ENCODE data around the gene KCNN3.

KCNN3 gene

DNA sequence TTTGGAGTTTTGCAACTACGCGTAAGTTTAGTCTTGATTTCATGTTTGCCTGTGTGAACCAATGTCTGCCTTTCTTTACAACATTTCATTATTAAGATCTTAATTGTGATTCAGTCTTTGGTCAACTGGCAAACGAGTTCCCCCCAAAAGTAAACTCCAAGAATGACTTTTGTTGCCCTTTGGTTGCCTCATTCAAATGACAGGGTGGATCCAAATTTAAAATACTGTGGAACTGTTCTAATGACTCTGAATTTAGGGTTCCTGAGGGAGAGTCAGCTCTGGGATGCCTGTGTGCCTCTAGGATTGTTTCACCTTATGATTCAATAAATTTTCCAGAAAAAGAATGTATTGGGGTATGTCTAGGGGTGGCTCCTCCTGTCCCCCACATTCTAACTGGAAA, 105.3 kb downstream of the KCNN3 start:
- H3K4me1 ChIP-seq (ENCODE audit: control insufficient read depth, insufficient read depth, low read length) = peaks cover 5% of the 10 kb centered on the region
- POLR2A ChIA-PET = no interaction called here
- CTCF ChIA-PET = interaction anchor here (0.6 to 1.4 kb wide), 3 partner anchors 38 to 98 kb away, joined by 3 to 4 read pairs (median 4); no protein-coding TSS in a partner anchor
- no peak overlapping the region for H3K4me3 ChIP-seq (ENCODE audit: low read depth, low read length)
- TF ChIP-seq SP2 (tag by site-specific recombination; IDR thresholded peaks at IDR 0.05) = no peak
- no peak for TF ChIP-seq TCF7L2 (IDR thresholded peaks at IDR 0.05; ENCODE audit: borderline replicate concordance, low read depth, low read length)
- no peak for TF ChIP-seq ZNF23 (tag by site-specific recombination; IDR thresholded peaks at IDR 0.05; ENCODE audit: borderline replicate concordance)
- no peak for TF ChIP-seq ZNF558 (tag by site-specific recombination; IDR thresholded peaks at IDR 0.05)
- TF ChIP-seq ZNF707 (tag by site-specific recombination; IDR thresholded peaks at IDR 0.05) = no peak
- TF ChIP-seq KLF8 (tag by site-specific recombination; IDR thresholded peaks at IDR 0.05) = no peak
- TF ChIP-seq, protein P1, sequence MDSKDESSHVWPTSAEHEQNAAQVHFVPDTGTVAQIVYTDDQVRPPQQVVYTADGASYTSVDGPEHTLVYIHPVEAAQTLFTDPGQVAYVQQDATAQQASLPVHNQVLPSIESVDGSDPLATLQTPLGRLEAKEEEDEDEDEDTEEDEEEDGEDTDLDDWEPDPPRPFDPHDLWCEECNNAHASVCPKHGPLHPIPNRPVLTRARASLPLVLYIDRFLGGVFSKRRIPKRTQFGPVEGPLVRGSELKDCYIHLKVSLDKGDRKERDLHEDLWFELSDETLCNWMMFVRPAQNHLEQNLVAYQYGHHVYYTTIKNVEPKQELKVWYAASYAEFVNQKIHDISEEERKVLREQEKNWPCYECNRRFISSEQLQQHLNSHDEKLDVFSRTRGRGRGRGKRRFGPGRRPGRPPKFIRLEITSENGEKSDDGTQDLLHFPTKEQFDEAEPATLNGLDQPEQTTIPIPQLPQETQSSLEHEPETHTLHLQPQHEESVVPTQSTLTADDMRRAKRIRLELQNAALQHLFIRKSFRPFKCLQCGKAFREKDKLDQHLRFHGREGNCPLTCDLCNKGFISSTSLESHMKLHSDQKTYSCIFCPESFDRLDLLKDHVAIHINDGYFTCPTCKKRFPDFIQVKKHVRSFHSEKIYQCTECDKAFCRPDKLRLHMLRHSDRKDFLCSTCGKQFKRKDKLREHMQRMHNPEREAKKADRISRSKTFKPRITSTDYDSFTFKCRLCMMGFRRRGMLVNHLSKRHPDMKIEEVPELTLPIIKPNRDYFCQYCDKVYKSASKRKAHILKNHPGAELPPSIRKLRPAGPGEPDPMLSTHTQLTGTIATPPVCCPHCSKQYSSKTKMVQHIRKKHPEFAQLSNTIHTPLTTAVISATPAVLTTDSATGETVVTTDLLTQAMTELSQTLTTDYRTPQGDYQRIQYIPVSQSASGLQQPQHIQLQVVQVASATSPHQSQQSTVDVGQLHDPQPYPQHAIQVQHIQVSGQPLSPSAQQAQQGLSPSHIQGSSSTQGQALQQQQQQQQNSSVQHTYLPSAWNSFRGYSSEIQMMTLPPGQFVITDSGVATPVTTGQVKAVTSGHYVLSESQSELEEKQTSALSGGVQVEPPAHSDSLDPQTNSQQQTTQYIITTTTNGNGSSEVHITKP (tag by site-specific recombination; IDR thresholded peaks at IDR 0.05) = no peak
- no peak for TF ChIP-seq HOXC10 (CRISPR knock-in tag; IDR thresholded peaks at IDR 0.05)
- TF ChIP-seq, protein P2, sequence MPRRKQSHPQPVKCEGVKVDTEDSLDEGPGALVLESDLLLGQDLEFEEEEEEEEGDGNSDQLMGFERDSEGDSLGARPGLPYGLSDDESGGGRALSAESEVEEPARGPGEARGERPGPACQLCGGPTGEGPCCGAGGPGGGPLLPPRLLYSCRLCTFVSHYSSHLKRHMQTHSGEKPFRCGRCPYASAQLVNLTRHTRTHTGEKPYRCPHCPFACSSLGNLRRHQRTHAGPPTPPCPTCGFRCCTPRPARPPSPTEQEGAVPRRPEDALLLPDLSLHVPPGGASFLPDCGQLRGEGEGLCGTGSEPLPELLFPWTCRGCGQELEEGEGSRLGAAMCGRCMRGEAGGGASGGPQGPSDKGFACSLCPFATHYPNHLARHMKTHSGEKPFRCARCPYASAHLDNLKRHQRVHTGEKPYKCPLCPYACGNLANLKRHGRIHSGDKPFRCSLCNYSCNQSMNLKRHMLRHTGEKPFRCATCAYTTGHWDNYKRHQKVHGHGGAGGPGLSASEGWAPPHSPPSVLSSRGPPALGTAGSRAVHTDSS (tag by site-specific recombination; IDR thresholded peaks at IDR 0.05) = no peak
- TF ChIP-seq SETDB1 (IDR thresholded peaks at IDR 0.05; ENCODE audit: insufficient read length, low read length) = no peak
- TF ChIP-seq ZFP3 (tag by site-specific recombination; IDR thresholded peaks at IDR 0.05; ENCODE audit: low read depth) = no peak
- TF ChIP-seq ZNF843 (tag by site-specific recombination; IDR thresholded peaks at IDR 0.05) = no peak
- TF ChIP-seq, protein P3, sequence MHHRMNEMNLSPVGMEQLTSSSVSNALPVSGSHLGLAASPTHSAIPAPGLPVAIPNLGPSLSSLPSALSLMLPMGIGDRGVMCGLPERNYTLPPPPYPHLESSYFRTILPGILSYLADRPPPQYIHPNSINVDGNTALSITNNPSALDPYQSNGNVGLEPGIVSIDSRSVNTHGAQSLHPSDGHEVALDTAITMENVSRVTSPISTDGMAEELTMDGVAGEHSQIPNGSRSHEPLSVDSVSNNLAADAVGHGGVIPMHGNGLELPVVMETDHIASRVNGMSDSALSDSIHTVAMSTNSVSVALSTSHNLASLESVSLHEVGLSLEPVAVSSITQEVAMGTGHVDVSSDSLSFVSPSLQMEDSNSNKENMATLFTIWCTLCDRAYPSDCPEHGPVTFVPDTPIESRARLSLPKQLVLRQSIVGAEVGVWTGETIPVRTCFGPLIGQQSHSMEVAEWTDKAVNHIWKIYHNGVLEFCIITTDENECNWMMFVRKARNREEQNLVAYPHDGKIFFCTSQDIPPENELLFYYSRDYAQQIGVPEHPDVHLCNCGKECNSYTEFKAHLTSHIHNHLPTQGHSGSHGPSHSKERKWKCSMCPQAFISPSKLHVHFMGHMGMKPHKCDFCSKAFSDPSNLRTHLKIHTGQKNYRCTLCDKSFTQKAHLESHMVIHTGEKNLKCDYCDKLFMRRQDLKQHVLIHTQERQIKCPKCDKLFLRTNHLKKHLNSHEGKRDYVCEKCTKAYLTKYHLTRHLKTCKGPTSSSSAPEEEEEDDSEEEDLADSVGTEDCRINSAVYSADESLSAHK (tag by site-specific recombination; IDR thresholded peaks at IDR 0.05) = no peak
- TF ChIP-seq ZNF548 (tag by site-specific recombination; IDR thresholded peaks at IDR 0.05) = no peak
- no peak for TF ChIP-seq ZNF560 (tag by site-specific recombination; IDR thresholded peaks at IDR 0.05; ENCODE audit: borderline replicate concordance)
- TF ChIP-seq ZNF514 (tag by site-specific recombination; IDR thresholded peaks at IDR 0.05) = no peak
- TF ChIP-seq ZNF266 (tag by site-specific recombination; IDR thresholded peaks at IDR 0.05; ENCODE audit: low read depth) = no peak
- H3K9me3 ChIP-seq (ENCODE audit: control insufficient read depth, insufficient read depth, low read depth, low read length) = no peaks in the 10 kb centered on the region
- no peak overlapping the region for H3K27ac ChIP-seq (ENCODE audit: extremely low read depth, low read depth, low read length)
- no peaks in the 10 kb centered on the region for H3K36me3 ChIP-seq (ENCODE audit: control insufficient read depth in 2 of 2, insufficient read depth in 1 of 2, low read length in 2 of 2)

DNA sequence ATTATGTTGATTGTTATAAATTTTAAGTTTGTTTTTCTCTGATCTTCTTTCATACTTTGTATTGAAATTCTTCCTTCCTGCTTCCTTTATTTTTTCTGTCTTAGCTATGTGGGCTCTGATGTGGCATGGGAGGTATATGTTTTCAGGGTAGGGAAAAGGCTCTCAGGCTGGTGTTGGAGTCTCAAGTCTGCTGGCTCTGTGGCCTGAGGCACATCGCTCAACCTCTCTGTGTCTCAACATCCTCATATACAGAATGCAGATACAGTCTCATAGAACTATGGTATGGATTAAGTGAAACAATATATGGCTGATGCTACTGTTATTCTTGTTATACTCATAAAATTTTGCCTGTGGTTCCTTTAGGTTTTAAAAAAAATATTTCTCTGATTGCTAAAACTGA, 105.9 kb downstream of the KCNN3 start:
- Histone ChIP-seq H3K4me3 (ENCODE audit: low read depth, low read length) (no peak overlapping the region), H3K36me3 (ENCODE audit: control insufficient read depth in 2 of 2, insufficient read depth in 1 of 2, low read length in 2 of 2) (no peaks in the 10 kb centered on the region), H3K4me1 (ENCODE audit: control insufficient read depth, insufficient read depth, low read length) (peaks cover 5% of the 10 kb centered on the region), H3K9me3 (ENCODE audit: control insufficient read depth, insufficient read depth, low read depth, low read length) (no peaks in the 10 kb centered on the region), H3K27ac (ENCODE audit: extremely low read depth, low read depth, low read length) (no peak overlapping the region)
- no peak for TF ChIP-seq ZNF16 (tag by site-specific recombination; IDR thresholded peaks at IDR 0.05; ENCODE audit: low read depth)
- TF ChIP-seq ZNF24 (tag by site-specific recombination; IDR thresholded peaks at IDR 0.05) = no peak
- TF ChIP-seq ZNF248 (tag by site-specific recombination; IDR thresholded peaks at IDR 0.05) = no peak
- TF ChIP-seq, protein P4, sequence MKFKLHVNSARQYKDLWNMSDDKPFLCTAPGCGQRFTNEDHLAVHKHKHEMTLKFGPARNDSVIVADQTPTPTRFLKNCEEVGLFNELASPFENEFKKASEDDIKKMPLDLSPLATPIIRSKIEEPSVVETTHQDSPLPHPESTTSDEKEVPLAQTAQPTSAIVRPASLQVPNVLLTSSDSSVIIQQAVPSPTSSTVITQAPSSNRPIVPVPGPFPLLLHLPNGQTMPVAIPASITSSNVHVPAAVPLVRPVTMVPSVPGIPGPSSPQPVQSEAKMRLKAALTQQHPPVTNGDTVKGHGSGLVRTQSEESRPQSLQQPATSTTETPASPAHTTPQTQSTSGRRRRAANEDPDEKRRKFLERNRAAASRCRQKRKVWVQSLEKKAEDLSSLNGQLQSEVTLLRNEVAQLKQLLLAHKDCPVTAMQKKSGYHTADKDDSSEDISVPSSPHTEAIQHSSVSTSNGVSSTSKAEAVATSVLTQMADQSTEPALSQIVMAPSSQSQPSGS (tag by site-specific recombination; IDR thresholded peaks at IDR 0.05; ENCODE audit: low read depth) = no peak
- no peak for TF ChIP-seq ZNF76 (tag by site-specific recombination; IDR thresholded peaks at IDR 0.05; ENCODE audit: borderline replicate concordance, low read depth)
- TF ChIP-seq ZNF792 (tag by site-specific recombination; IDR thresholded peaks at IDR 0.05) = no peak
- no peak for TF ChIP-seq TRIM28 (IDR thresholded peaks at IDR 0.05; ENCODE audit: borderline replicate concordance, low read length)
- POLR2A ChIA-PET = no interaction called here
- CTCF ChIA-PET = interaction anchor here (0.6 to 1.0 kb wide), 2 partner anchors 39 to 99 kb away, joined by 3 to 4 read pairs; no protein-coding TSS in a partner anchor
